Mammary microvascular endothelial cell (primary cell): ENCODE data around the gene NFATC3. TPM values are rescaled to one million over a fixed set of nuclear protein-coding genes. Genes with fewer than 3 reads are reported as not detected.

Experiments used
- total RNA-seq: library from RNA; depleted of rRNA; stranded (reverse); fragments of >200 nt; gene quantifications from 2 replicates; pipeline ENCODE4 v1.2.3, GENCODE V29; 2015

Gene NFATC3
- 21.0 and 22.1 TPM in 2 replicates for total RNA-seq

GRCh38 chr16:68085259-68086071, at the start of gene NFATC3:
Gene NFATC3, plus strand, starts transcription at chr16:68085370. Its CDS starts 312 bp downstream, at chr16:68085682.

GRCh38 chr16:68235887-68236136, 150.6 kb downstream of the NFATC3 start, which contains the start of gene ESRP2:
Gene ESRP2, minus strand, starts transcription at chr16:68236127. Its CDS starts 82 bp downstream, at chr16:68236045.

GRCh38 chr16:68244903-68245853, 160.0 kb downstream of the NFATC3 start, which contains the start of gene PLA2G15:
Gene PLA2G15, plus strand, starts transcription at chr16:68245373. Its CDS starts 54 bp downstream, at chr16:68245427.

GRCh38 chr16:68264128-68265077, 179.2 kb downstream of the NFATC3 start, which contains the start of gene SLC7A6:
Gene SLC7A6, plus strand, starts transcription at chr16:68264526. Its CDS starts 10,201 bp downstream, at chr16:68274727.

Other genes with a start within 250 kb of the NFATC3 start
- gene THAP11, start 243.1 kb upstream of the NFATC3 start, total RNA-seq = 35.4 and 40.7 TPM in 2 replicates
- 158 and 170 TPM in 2 replicates for gene NUTF2, start 238.4 kb upstream of the NFATC3 start, total RNA-seq
- 29.4 and 31.6 TPM in 2 replicates for gene CENPT, start 237.7 kb upstream of the NFATC3 start, total RNA-seq
- gene EDC4, start 212.3 kb upstream of the NFATC3 start, total RNA-seq = 50.1 and 74.3 TPM in 2 replicates
- gene NRN1L, start 200.5 kb upstream of the NFATC3 start, total RNA-seq = 0.69 TPM in 1 of 2 replicates, not detected in the other
- gene PSKH1, start 192.1 kb upstream of the NFATC3 start, total RNA-seq = 8.3 and 10.8 TPM in 2 replicates
- gene CTRL, start 153.5 kb upstream of the NFATC3 start, total RNA-seq = 0.84 and 0.87 TPM in 2 replicates
- gene PSMB10, start 148.5 kb upstream of the NFATC3 start, total RNA-seq = 73.8 and 78.3 TPM in 2 replicates
- gene LCAT, start 141.2 kb upstream of the NFATC3 start, total RNA-seq = 3.7 and 4.5 TPM in 2 replicates
- gene SLC12A4, start 116.7 kb upstream of the NFATC3 start, total RNA-seq = 34.7 and 40.2 TPM in 2 replicates
- not detected in 2 replicates for gene DPEP3, start 104.9 kb upstream of the NFATC3 start, total RNA-seq
- gene DPEP2, start 85.9 kb upstream of the NFATC3 start, total RNA-seq = 0.05 TPM in 1 of 2 replicates, not detected in the other
- not detected in 2 replicates for gene DPEP2NB, start 69.5 kb upstream of the NFATC3 start, total RNA-seq
- gene DDX28, start 62.1 kb upstream of the NFATC3 start, total RNA-seq = 5.3 and 8.1 TPM in 2 replicates
- gene DUS2, start 62.1 kb upstream of the NFATC3 start, total RNA-seq = 16.5 and 19.5 TPM in 2 replicates
- gene ESRP2, start 150.8 kb downstream of the NFATC3 start, total RNA-seq = 0.33 and 0.54 TPM in 2 replicates
- 22.2 and 31.4 TPM in 2 replicates for gene PLA2G15, start 160.0 kb downstream of the NFATC3 start, total RNA-seq
- gene SLC7A6, start 179.2 kb downstream of the NFATC3 start, total RNA-seq = 19.4 and 29.7 TPM in 2 replicates
- gene SLC7A6OS, start 225.6 kb downstream of the NFATC3 start, total RNA-seq = 6.8 and 9.5 TPM in 2 replicates
- 37.2 and 39.9 TPM in 2 replicates for gene PRMT7, start 225.6 kb downstream of the NFATC3 start, total RNA-seq